NCI-H69 (cell line): ENCODE measurements around the gene SIN3A.
"Not testable (repeated sequence)": the region's sequence is repeated elsewhere in the genome, so short reads cannot be mapped to it uniquely, and the experiment has no call there.

ENCODE experiments used
- DNase-seq: peaks from one replicate; lab custom pipeline; 2025; lab: John Stamatoyannopoulos, UW

The SIN3A gene

DNA sequence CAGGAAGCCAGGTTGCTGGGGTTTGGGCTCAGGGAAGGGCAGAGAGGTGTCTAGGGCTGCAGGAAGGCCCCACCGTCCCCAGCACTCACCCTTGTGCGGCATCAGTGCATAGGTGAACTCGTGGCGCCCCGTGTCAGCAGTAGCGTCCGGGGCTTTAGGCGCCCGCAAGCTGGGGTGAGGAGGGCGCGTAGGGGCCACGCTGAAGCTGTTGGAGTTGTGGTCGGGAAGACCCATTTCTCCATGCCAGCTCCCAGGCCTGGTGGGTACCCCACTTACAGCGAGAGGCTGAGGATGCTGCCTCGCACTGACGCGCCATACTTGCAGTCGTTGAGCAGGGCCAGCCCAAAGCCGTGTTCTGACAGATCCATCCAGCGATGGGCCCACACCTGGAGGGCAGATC lies 95.0 kb downstream of the SIN3A start:
- DNase-seq = no peak

DNA sequence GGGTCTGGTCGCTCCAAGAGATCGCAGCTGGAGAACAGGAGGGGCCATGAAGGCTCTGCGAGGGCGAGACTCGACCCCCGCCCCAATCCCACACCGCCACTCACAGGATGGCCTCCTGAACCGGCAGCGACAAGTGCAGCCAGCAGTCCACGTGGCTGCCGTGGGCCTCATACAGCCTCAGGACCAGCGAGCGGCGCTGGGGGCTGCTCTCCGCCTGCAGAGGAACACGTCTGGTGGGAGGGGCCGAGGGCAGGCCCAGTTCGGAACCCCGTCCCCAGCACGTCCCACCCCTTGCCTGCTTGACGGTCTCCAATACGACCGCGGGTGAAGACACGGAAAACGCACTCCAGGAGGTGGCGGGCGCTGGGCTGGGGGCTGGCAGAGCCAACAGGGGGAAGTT lies 95.5 kb downstream of the SIN3A start:
- no peak for DNase-seq

- DNase-seq = no peak
These were observed 96.1 kb downstream of the SIN3A start for GRCh38 chr15:75355369-75355768.

DNA sequence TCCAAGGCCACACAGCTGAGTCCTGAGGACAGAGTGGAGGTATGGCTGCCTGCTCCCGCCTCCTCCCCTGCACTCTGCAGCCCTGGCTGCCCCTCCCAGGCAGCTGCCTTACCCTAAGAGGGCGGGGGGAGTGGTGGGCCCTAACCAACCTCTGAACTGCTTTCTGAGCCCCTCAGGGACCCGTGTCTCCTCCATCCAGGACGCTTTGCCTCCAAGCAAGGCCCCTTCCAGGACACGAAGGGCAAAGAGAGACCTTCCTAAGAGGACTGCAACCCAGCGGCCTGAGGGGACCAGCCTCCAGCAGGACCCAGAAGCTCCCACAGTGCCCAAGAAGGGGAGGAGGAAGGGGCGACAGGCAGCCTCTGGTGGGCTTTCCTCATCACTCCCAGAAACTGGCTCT lies 97.0 kb downstream of the SIN3A start:
- DNase-seq = no peak

DNA sequence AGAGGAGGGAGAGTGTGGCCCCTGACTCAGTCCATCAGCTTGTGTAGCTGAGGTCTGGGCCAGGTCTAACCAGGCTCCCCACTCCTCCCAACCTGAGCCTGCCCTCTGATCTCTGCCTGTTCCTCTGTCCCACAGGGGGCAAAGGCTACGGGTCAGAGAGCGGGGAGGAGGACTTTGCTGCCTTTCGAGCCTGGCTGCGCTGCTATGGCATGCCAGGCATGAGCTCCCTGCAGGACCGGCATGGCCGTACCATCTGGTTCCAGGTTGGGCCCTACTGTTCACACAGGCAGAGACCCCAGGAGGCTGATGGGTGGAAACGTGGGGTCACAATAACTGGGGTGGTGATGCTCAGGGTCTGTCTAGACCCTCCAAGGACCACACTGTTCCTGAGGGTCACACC lies 97.9 kb downstream of the SIN3A start:
- DNase-seq = no peak

DNA sequence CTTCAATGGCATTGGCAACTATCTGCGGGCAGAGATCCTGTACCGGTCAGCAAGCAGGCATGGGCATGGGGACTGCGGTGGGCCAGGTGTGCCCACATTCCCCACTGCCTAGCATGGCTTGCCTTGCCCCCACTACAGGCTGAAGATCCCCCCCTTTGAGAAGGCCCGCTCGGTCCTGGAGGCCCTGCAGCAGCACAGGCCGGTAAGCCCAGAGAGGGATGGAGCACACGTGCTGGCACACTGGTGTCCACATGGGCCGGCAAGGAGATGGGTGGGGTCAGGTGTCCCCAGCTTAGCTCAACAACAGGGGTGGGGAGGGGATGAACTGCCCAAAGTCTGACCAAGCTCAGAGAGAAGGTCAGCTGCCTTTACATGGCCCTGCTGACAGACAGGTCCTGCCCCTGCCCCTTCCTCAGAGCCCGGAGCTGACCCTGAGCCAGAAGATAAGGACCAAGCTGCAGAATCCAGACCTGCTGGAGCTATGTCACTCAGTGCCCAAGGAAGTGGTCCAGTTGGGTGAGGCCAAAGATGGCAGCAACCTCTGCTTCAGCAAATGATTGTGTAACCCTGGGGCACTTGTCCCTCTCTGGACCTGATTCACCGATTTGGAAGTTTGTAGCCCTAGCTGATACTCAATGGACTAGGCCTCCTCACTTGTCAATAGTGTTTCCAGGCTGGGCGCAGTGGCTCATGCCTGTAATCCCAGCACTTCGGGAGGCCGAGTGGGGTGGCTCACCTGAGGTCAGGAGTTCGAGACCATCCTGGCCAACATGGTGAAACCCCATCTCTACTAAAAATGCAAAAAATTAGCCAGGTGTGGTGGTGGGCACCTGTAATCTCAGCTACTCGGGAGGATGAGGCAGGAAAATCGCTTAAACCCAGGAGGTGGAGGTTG lies 99.1 kb downstream of the SIN3A start:
- no peak for DNase-seq

- DNase-seq = no peak
These were observed 100.7 kb downstream of the SIN3A start for GRCh38 chr15:75350601-75351361.

GRCh38 chr15:75349851-75350588 lies 101.5 kb downstream of the SIN3A start:
- no peak for DNase-seq

- DNase-seq = not testable (repeated sequence)
These were observed 102.2 kb downstream of the SIN3A start for GRCh38 chr15:75349351-75349669.

- peak; percentile 35 for DNase-seq
These were observed 102.7 kb downstream of the SIN3A start for GRCh38 chr15:75348562-75349350.

DNA sequence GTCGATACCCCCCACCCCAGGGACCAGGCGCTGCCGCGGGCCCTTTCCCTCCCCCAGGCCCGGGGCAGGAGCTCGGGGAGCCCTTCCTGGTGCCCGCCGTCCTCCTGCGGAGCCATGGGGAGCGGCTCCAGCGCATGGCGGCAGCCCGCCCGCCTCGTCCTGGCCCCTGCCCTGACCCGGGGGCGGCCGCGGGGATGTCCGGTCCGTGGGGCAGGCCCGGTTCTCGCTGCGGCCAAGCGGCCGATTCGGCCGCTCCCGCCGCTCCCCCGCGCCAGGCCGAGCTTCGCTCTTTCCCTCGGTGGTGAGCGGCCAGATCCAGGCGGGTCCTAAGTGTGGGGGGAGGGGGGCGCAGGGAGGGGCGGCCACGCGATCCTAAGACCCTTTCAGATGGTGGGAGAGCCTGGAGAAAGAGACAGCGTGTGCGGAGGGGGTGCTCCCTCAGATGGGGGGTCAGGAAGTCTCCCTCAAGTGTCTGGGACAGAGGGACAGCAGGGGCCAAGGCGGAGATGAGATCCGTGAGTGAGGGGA lies 103.4 kb downstream of the SIN3A start:
- no peak for DNase-seq

GRCh38 chr15:75347222-75348033 lies 104.1 kb downstream of the SIN3A start:
- peak; percentile 40 for DNase-seq

- DNase-seq = no peak
These were observed 104.7 kb downstream of the SIN3A start, which contains the start of gene NEIL1 for GRCh38 chr15:75346796-75347221. NEIL1 (plus strand) TSS chr15:75347039; CDS start chr15:75348906, 1,867 bp downstream.

- DNase-seq = not testable (repeated sequence)
These were observed 107.5 kb downstream of the SIN3A start for GRCh38 chr15:75343953-75344352.

DNA sequence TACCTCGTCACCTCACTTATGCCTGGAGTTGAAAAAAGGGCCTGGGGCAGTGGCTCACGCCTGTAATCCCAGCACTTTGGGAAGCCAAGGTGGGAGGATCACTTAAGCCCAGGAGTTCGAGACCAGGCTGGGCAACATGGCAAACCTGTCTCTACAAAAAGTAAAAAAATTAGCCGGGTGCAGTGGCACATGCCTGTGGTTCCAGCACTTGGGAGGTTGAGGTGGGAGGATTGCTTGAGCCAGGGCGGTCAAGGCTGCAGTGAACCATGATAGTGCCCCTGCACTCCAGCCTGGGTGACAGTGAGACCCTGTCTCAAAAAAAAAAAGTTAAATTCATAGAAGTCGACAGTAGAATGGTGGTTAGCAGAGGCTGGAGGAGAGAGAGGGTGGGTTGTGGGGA lies 109.3 kb downstream of the SIN3A start:
- no peak for DNase-seq

DNA sequence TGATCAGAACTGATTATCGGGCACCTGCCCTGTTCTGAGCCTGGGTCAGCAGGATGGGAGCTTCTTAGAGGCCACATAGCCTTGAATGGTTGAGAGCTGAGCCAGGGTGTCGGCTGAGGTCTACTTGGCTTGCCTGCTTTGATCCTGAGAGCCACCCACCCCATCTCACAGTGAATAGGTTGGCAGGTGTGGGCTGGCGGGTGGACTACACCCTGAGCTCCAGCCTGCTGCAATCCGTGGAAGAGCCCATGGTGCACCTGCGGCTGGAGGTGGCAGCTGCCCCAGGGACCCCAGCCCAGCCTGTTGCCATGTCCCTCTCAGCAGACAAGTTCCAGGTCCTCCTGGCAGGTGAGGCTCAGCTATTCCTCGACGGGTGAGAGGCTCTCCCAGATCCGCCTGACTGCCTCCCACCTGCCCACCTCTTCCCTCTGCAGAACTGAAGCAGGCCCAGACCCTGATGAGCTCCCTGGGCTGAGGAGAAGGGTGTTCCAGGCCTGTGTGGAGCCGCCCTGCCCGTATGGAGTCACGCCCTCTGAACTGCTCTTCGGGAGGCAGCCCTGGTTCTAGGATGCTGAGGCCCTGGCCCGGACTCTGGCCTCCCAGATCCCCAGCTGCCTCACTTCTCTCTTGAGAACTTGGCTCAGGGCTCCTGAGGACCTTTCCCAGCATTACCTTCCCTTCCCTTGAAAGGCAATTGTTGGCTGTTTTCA lies 111.8 kb downstream of the SIN3A start:
- no peak for DNase-seq

GRCh38 chr15:75338661-75339240 lies 112.7 kb downstream of the SIN3A start:
- no peak for DNase-seq

DNA sequence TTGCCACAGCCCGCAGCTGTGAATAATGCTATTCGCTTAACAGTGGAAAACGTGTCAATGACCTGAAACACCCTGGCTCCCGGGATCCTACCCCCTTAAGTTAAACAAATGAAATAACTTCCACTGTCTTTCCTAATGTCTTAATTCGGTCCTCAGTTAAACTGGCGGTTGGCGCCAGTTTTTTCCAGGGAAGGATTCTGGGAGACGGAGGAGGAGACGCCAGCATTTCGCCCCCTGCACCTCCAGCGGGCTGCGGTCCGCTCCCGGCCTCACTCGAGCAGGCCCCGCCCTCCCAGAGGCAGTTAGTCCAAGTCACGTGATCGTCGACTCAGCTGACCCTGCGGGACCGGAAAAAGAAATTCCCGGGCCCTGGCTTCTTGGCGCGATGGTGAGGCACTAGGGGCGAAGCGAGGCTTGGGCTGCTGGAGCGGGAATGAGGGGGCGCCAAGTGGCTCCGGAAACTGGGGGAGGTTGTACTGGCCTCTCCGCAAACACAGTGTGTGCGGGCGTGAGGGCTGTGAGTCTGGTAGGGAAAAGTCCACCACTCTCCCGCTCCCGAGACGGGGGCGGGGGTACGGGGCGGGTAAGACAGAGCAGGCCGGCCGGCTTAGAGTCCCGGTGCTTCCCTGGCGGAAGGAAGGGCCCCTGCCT lies 115.7 kb downstream of the SIN3A start, which contains the start of gene COMMD4:
COMMD4 (plus strand) TSS at position 359 of the 651 bp plus-strand sequence; CDS start at position 386, 27 bp downstream.
- DNase-seq = peak; percentile 94

GRCh38 chr15:75335313-75335704 lies 116.2 kb downstream of the SIN3A start:
- no peak for DNase-seq
